ENCODE measurements around the gene HEBP1. TPM values are rescaled to one million over a fixed set of nuclear protein-coding genes. Genes with fewer than 3 reads are reported as not detected.

HEBP1 gene
- total RNA-seq, 2 donors from 2014 or later = 30.0 to 40.3 TPM

DNA sequence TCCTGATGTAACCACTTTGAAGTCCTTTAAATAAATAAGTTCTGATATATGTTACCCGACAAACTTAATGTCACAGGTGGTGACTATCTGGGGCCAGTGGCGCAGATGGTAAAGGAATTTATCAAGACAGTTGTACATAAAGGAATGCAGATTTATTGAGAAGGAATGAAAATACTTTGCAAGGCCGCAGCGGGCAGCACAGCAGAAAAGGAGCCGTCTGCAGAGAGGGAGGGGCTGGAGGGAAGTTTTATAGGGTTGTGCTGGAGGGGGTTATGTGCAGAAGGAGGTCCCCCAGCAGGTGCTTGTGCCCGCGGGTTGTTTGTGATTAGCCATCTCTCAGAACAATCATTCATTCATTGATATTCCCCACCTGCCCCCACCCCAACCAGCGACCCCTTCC lies 65.5 kb downstream of the HEBP1 start:
- Histone ChIP-seq H3K27me3 (replicated peaks; ENCODE audit: insufficient read depth) (no peaks in the 10 kb centered on the region), H3K4me1 (replicated peaks) (no peaks in the 10 kb centered on the region), H3K4me3 (no peak overlapping the region), H3K9me3 (no peaks in the 10 kb centered on the region), H3K36me3 (no peaks in the 10 kb centered on the region), H3K27ac (no peak overlapping the region)
- no peak for DNase-seq (ENCODE audit: low spot score)
- TF ChIP-seq POLR2A (IDR thresholded peaks at IDR 0.05) (no peak), CTCF (IDR thresholded peaks at IDR 0.05) (no peak), POLR2AphosphoS5 (IDR thresholded peaks at IDR 0.05) (no peak)
- intact Hi-C loops (cut with DNase I) = no loop called here
- 35% methylated on average over 8 of the region's 8 CpGs for WGBS

- no peak for DNase-seq (ENCODE audit: low spot score)
- no peak overlapping the region for H3K27ac ChIP-seq
- no peaks in the 10 kb centered on the region for H3K4me1 ChIP-seq (replicated peaks)
- no peaks in the 10 kb centered on the region for H3K36me3 ChIP-seq
- H3K9me3 ChIP-seq = no peaks in the 10 kb centered on the region
- H3K27me3 ChIP-seq (replicated peaks; ENCODE audit: insufficient read depth) = no peaks in the 10 kb centered on the region
- H3K4me3 ChIP-seq = no peak overlapping the region
- WGBS = 89% methylated on average over 4 of the region's 4 CpGs
- intact Hi-C loops (cut with DNase I) = no loop called here
- TF ChIP-seq CTCF (IDR thresholded peaks at IDR 0.05) = no peak
- no peak for TF ChIP-seq POLR2AphosphoS5 (IDR thresholded peaks at IDR 0.05)
Measured at GRCh38 chr12:12933742-12934141, 66.3 kb downstream of the HEBP1 start.

DNA sequence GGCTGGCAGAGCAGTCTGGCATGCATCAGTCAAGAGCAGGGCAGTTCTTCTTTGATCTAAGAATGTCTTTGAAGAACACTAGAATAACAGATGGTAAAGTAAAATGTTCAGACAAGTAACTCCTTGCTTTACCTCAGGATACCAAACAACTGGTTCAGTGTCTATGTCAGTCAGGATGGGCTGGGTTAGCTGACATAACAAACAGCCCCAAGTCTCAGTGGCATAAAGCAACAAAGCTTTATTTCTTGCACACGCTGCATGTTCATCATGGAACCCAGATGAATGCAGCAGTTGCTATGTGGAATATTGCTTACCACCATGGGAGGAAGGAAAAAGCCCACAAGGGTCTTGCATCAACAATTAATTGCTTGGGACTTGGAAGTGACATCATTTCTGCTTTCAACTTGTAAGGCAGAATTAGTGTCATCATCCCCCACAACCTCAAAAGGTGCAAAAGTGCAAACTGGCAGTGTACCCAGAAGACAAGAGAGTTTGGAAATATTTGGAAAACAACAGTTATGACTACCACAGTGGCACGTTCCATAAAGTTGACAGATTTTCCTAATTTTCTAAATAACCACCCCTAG lies 69.3 kb downstream of the HEBP1 start:
- no peaks in the 10 kb centered on the region for H3K9me3 ChIP-seq
- no peaks in the 10 kb centered on the region for H3K36me3 ChIP-seq
- no peaks in the 10 kb centered on the region for H3K27me3 ChIP-seq (replicated peaks; ENCODE audit: insufficient read depth)
- intact Hi-C loops (cut with DNase I) = no loop called here
- no peak overlapping the region for H3K27ac ChIP-seq
- WGBS = 85% methylated on average over 2 of the region's 2 CpGs
- TF ChIP-seq POLR2A (IDR thresholded peaks at IDR 0.05) (no peak), POLR2AphosphoS5 (IDR thresholded peaks at IDR 0.05) (no peak), CTCF (IDR thresholded peaks at IDR 0.05) (no peak)
- no peaks in the 10 kb centered on the region for H3K4me1 ChIP-seq (replicated peaks)
- DNase-seq (ENCODE audit: low spot score) = no peak
- H3K4me3 ChIP-seq = no peak overlapping the region

DNA sequence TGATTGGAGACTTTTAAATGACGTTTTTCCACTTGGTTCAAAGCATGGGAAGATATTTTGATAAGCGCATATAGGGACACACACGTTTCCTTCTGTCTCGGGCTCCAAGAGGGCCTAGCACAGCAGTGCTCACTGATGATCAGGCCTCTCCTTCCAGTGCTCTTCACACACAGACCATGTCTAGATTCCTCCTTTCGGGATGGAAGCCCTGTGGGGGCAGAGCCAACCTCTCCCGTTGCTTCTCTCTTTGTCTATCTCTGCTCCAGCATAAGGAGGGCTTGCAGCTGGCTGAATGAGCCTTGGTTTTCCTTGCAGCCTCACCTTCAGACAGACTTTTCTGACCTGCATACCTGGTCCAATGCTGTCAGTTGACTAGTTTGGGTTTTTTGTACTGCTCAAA lies 70.4 kb downstream of the HEBP1 start:
- Histone ChIP-seq H3K4me3 (no peak overlapping the region), H3K27me3 (replicated peaks; ENCODE audit: insufficient read depth) (no peaks in the 10 kb centered on the region), H3K4me1 (replicated peaks) (no peaks in the 10 kb centered on the region), H3K27ac (no peak overlapping the region), H3K9me3 (no peaks in the 10 kb centered on the region), H3K36me3 (no peaks in the 10 kb centered on the region)
- TF ChIP-seq CTCF (IDR thresholded peaks at IDR 0.05) (no peak), POLR2A (IDR thresholded peaks at IDR 0.05) (no peak), POLR2AphosphoS5 (IDR thresholded peaks at IDR 0.05) (no peak)
- intact Hi-C loops (cut with DNase I) = no loop called here
- 93% methylated on average over 6 of the region's 6 CpGs for WGBS
- no peak for DNase-seq (ENCODE audit: low spot score)

Measured in prostate gland (tissue), 2 donors.